NCI-H128 (cell line): ENCODE data around the gene ACP4.
"Not testable (repeated sequence)": the region's sequence is repeated elsewhere in the genome, so short reads cannot be mapped to it uniquely, and the experiment has no call there.

ENCODE experiments used
- DNase-seq: peaks from one replicate; lab custom pipeline; 2025; ENCODE audit not compliant: unreplicated experiment; lab: John Stamatoyannopoulos, UW

The ACP4 gene

GRCh38 chr19:50776131-50776530 is 14.1 kb upstream of the ACP4 start:
- DNase-seq, result no peak

GRCh38 chr19:50777261-50777660 is 13.0 kb upstream of the ACP4 start:
- DNase-seq, result no peak

GRCh38 chr19:50777830-50778303 is 12.3 kb upstream of the ACP4 start:
- no peak for DNase-seq

GRCh38 chr19:50778906-50779430 is 11.2 kb upstream of the ACP4 start:
- DNase-seq, result no peak

DNA sequence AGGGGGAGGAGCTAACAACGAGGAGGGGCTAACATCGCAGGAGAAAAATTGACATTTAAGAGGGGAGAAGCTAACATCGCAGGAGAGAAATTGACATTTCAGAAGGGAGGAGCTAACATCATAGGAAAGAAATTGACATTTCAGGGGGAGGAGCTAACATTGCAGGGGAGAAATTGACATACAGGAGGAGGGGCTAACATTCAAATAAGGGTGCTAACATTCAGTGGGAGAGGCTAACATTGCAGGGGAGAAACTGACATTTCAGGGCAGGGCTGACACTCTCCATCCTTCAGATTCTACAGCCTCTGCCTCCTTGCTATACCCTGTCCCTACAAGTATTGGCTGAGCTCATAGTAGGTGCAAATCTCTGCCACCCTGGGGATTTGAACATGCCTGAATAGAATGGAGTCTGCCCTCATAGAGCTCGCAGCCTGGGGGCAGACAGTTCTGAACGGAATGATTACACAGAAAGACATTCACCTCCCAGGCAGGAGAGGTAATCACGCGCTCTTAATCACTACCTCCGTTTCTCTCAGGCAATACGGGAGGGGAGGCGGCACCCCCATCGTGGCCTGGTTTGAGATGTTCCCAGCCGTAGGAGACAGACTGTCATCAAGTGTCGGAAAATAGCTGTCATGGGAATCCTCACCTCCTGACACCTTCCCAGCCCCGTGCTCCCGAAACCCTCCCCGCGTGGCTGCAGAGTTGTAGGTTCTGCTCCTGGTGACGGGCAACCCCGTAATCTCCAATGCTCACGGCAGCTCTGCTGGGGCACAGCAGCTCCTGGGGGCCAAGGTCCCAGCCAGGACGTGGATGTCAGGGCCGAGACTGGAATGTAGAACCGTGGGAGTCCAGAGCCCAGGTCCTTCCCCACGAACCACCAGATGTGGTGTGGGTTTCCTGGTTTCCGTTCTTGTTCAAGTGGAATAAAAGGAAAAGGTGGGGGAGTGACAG is 10.4 kb upstream of the ACP4 start:
- no peak for DNase-seq

DNA sequence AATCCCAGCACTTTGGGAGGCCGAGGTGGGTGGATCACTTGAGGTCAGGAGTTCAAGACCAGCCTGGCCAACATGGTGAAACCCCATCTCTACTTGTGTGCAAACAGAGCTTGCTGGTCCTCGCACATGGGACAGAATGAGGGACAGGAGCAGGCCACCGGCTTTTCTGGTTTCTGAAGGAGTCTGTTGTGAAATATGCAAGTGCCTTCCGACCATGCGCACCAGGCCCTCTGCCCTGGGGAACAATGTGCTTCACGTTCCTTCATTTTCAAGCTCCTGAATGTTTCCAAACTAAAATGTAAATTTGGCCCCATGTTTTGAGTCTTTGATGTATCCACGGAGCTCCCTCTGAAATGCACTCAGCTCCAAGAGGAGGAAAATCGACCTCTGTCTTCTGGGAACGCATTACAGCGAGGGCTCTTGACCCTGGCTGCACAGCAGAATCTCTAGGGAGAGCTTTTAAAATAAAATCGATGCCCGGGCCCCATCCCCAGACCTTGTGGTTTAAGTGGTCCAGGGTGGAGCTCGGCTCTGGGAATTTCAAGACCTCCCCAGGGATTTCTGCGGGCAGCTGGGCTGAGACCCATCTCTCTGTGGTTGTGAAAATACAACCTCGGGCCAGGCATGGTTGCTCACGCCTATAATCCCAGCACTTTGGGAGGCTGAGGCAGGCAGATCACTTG is 9.3 kb upstream of the ACP4 start:
- no peak for DNase-seq

- not testable (repeated sequence) for DNase-seq
Observed at GRCh38 chr19:50783848-50784152, 6.4 kb upstream of the ACP4 start.

- DNase-seq, result no peak
Observed at GRCh38 chr19:50784710-50785109, 5.5 kb upstream of the ACP4 start.

DNA sequence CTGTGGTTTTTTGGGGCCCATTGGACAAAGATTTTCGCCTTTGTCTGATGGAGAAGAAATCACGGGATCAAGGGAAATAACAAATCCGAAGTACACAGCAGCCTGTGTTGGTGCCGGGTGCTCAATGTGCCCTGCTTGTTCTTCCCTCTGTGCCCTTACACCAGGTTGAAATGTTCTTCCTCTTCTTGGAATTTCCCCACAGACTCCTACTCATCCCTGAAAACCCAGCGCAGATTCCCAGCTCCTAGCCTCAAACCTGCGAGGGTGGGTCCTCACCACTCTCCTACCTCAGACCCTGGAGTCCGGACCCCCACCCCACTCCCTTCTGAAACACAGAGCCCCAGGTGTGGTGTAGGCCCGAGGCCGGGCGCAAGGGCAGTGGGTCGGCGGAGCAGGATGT is 4.9 kb upstream of the ACP4 start:
- no peak for DNase-seq

DNA sequence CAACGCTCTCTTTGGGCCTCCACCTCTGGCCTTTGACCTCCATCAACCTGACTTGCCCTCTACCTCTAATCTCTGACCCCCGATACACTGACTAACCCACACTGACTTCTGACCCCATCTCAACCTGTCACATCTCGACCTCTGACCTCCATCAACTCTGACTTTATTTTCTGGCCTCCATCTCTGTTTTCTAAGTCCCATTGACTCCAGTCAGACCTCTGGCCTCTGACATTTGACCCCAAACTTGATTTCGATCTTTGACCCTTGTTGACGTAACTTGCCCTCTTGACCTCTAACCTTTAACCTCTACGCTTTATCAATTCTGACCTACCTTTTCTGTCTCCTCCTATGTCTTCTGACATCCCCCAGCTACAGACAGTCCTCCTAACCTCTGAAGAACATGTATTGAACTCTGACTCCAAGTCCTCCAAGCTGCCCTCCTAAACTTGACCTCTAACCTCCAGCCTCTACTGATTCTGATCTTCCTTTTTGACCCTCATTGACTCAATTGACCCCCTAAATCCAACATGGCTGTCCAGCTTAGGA is 780 bp downstream of the ACP4 start:
- DNase-seq, result no peak

GRCh38 chr19:50791594-50792271 is 1.5 kb downstream of the ACP4 start:
- no peak for DNase-seq

GRCh38 chr19:50792272-50793250 is 2.3 kb downstream of the ACP4 start:
- no peak for DNase-seq

DNA sequence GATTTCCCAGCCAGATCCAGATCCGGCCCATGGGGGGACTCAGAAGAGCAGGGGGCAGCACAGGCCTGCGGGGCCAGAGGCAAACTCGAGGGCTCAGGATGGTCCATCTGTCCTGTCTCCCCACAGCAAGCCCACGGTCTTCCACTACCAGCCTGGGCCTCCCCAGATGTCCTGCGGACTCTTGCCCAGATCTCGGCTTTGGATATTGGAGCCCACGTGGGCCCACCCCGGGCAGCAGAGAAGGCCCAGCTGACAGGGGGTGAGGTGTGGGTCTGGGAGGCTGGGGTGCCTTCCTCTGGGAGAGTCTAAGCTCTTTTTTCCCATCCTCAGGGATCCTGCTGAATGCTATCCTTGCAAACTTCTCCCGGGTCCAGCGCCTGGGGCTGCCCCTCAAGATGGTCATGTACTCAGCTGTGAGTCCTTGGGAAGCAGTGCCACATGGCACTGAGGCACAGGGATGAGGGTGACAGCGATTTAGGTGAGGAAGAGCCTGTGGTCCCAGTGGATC is 3.4 kb downstream of the ACP4 start:
- no peak for DNase-seq

GRCh38 chr19:50794074-50794875 is 4.1 kb downstream of the ACP4 start:
- no peak for DNase-seq

DNA sequence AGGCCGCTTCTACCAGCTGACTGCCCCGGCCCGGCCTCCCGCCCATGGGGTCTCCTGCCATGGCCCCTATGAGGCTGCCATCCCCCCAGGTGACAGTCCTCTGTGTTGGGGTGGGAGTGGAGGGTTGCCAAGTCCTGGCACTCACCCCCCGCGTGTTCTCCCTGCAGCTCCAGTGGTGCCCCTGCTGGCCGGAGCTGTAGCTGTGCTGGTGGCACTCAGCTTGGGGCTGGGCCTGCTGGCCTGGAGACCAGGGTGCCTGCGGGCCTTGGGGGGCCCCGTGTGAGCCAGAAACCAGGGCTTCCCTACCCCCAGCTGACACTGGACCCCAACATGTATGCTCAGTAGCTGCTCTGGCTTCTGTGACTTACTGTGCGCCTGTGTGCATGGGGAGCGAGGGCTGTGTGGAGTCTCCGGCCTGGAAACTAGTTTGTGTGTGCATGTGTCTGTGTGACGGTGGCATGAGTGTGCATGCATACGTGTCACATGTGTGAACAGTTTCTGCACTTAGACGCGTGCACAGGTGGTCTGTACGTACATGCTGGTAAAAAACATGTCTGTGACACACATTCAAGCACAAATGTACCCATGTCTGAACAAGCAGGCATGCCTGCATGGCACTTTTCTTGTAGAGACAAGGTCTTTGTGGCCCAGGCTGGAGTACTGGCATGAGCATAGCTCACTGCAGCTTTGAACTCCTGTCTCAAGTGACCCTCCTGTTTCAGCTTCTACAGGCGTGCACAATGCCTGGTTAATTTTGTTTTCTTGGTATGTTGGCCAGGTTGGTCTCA is 4.9 kb downstream of the ACP4 start:
- DNase-seq, result no peak

DNA sequence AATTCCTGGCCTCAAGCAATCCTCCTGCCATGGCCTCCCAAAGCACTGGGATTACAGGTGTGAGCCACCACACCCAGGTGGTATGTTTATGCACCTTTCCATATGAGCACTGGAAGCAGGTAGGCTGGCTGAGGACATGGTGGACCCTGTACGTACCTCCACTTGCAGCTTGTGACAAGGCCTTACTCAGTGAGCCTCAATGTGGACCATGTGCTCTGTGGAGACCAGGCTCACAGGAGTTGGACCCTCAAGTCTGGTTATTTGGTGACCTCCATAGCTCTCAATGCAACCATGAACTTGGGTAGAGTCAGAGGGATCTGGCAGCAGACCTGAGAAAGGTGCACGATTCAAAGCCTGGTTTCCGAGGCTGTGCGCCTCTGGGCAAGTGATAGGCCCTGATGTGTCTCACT is 5.5 kb downstream of the ACP4 start:
- no peak for DNase-seq

GRCh38 chr19:50796128-50796633 is 6.0 kb downstream of the ACP4 start:
- no peak for DNase-seq
